Keratinocyte (primary cell): ENCODE measurements around the gene CCDC69. TPM values are rescaled to one million over a fixed set of nuclear protein-coding genes. Genes with fewer than 3 reads are reported as not detected.

Experiments used
- DNase-seq: peaks from one replicate; pipeline ENCODE4 v3.0.0-alpha.2; 2011; ENCODE audit warnings: low read depth, missing footprints, low spot score
- FAIRE-seq: peaks from 2 replicates; lab custom pipeline; 2011; peaks lifted over from hg19 to GRCh38; lab: Jason Lieb, UNC
- H2AFZ ChIP-seq: 2 replicates; pipeline ENCODE4 v1.6.0; 2012; ENCODE audit warnings: low read length, control low read depth, inconsistent platforms; ENCODE audit not compliant: control insufficient read depth
- H3K27ac ChIP-seq: 2 replicates; pipeline ENCODE4 v1.5.1; 2011; ENCODE audit warnings: low read length; ENCODE audit not compliant: control insufficient read depth, insufficient read depth
- H3K27me3 ChIP-seq: 3 replicates; pipeline ENCODE4 v1.6.0; 2011; ENCODE audit warnings: low read length; ENCODE audit not compliant: control insufficient read depth, insufficient read depth; ENCODE audit errors: extremely low read depth
- H3K36me3 ChIP-seq, 2 experiments: 2 replicates in 1 of 2; 3 replicates in 1 of 2; pipeline ENCODE4 v1.5.1; 2011; ENCODE audit warnings: low read length in 2 of 2, mild to moderate bottlenecking in 1 of 2; ENCODE audit not compliant: control insufficient read depth in 2 of 2, insufficient read depth in 2 of 2; ENCODE audit errors: extremely low read depth in 1 of 2
- H3K4me1 ChIP-seq: 3 replicates; pipeline ENCODE4 v1.5.1; 2011; ENCODE audit warnings: low read length; ENCODE audit not compliant: control insufficient read depth, insufficient read depth; ENCODE audit errors: extremely low read depth
- H3K4me2 ChIP-seq: 3 replicates; pipeline ENCODE4 v1.6.0; 2011; ENCODE audit warnings: low read depth, low read length; ENCODE audit not compliant: control insufficient read depth, insufficient read depth; ENCODE audit errors: extremely low read depth
- H3K4me3 ChIP-seq, 3 experiments: fragments of 200-600 bp in 1 of 3; sonication (generic) in 1 of 3; 2 replicates in 2 of 3; 3 replicates in 1 of 3; pipeline ENCODE4 v1.5.1; 2011 to 2016; ENCODE audit warnings: low read length in 3 of 3, mild to moderate bottlenecking in 3 of 3, control low read depth in 2 of 3, inconsistent platforms in 1 of 3, low read depth in 1 of 3, mixed read lengths in 1 of 3, mixed run types in 1 of 3, moderate library complexity in 1 of 3; ENCODE audit not compliant: control insufficient read depth in 2 of 3, insufficient read depth in 2 of 3; ENCODE audit errors: extremely low read depth in 1 of 3
- H3K79me2 ChIP-seq: 2 replicates; pipeline ENCODE4 v1.6.0; 2012; ENCODE audit warnings: low read length; ENCODE audit not compliant: control insufficient read depth, insufficient read depth
- H3K9ac ChIP-seq: 3 replicates; pipeline ENCODE4 v1.6.0; 2011; ENCODE audit warnings: low read length; ENCODE audit not compliant: control insufficient read depth, insufficient read depth; ENCODE audit errors: extremely low read depth
- H3K9me1 ChIP-seq: 3 replicates; pipeline ENCODE4 v1.6.0; 2011; ENCODE audit warnings: low read length; ENCODE audit not compliant: control insufficient read depth, insufficient read depth; ENCODE audit errors: extremely low read depth
- H3K9me3 ChIP-seq: 2 replicates; pipeline ENCODE4 v1.5.1; 2012; ENCODE audit warnings: low read depth, low read length; ENCODE audit not compliant: control insufficient read depth
- H4K20me1 ChIP-seq: 3 replicates; pipeline ENCODE4 v1.6.0; 2011; ENCODE audit warnings: low read length; ENCODE audit not compliant: control insufficient read depth, insufficient read depth; ENCODE audit errors: extremely low read depth
- CTCF ChIP-seq, 3 experiments: IDR thresholded peaks in 1 of 3; conservative IDR thresholded peaks in 1 of 3; optimal IDR thresholded peaks in 1 of 3; 2 replicates in 2 of 3; 3 replicates in 1 of 3; pipeline versions ENCODE3 to v1.5.1; 2011; ENCODE audit warnings: low read length in 3 of 3, mild to moderate bottlenecking in 3 of 3, moderate library complexity in 2 of 3, control low read depth in 1 of 3, inconsistent platforms in 1 of 3; ENCODE audit not compliant: insufficient read depth in 2 of 3; ENCODE audit errors: extremely low read depth in 1 of 3
- EZH2 ChIP-seq: IDR thresholded peaks from one replicate; pipeline ENCODE4 v1.6.1; 2012; ENCODE audit warnings: inconsistent platforms, mild to moderate bottlenecking, low read length, moderate library complexity
- dilution Hi-C: fragments of 300-500 bp; cut with MboI; formaldehyde crosslinking; loops from one replicate; pipeline ENCODE4 v1.7.0; 2020; ENCODE audit warnings: low sequenced_read_pairs; ENCODE audit not compliant: extremely low pct_ligation_motif_present
- polyA plus RNA-seq, 5 experiments: library from polyadenylated mRNA; depleted of rRNA in 3 of 5; stranded (reverse) in 3 of 5; stranded (forward) in 1 of 5; unstranded in 1 of 5; fragments of >200 nt; gene quantifications; 1 replicate in 1 of 5; 2 replicates in 3 of 5; 3 replicates in 1 of 5; pipeline versions ENCODE4 v1.2.1 to v1.2.3, GENCODE V29; 2011 to 2012; ENCODE audit warnings: missing spikeins in 2 of 5, low read depth in 1 of 5, low replicate concordance in 1 of 5

The CCDC69 gene
- polyA plus RNA-seq, 1 donor (not counting 4 experiments of a cell fraction or from before 2014, with no cell fraction given) = 4.1 TPM

- no peak for FAIRE-seq
- no peaks in the 10 kb centered on the region for H3K36me3 ChIP-seq
- no peaks in the 10 kb centered on the region for H3K27me3 ChIP-seq
- no peaks in the 10 kb centered on the region for H3K79me2 ChIP-seq
- DNase-seq = no peak
- H2AFZ ChIP-seq = no peak overlapping the region
- H3K9me3 ChIP-seq = no peaks in the 10 kb centered on the region
- TF ChIP-seq CTCF (optimal IDR thresholded peaks at IDR 0.05 in 1 of 3, IDR thresholded peaks at IDR 0.05 in 1 of 3, conservative IDR thresholded peaks at IDR 0.05 in 1 of 3; ENCODE audit: extremely low read depth in 1 of 3, insufficient read depth in 2 of 3, low read length in 3 of 3) = no peak
- TF ChIP-seq EZH2 = no peak
- no peak overlapping the region for H3K4me3 ChIP-seq
- H3K27ac ChIP-seq = no peak overlapping the region
- no peaks in the 10 kb centered on the region for H3K9me1 ChIP-seq
- no peaks in the 10 kb centered on the region for H3K4me1 ChIP-seq
- no peaks in the 10 kb centered on the region for H4K20me1 ChIP-seq
- dilution Hi-C loops = no loop called here
- no peak overlapping the region for H3K9ac ChIP-seq
- no peak overlapping the region for H3K4me2 ChIP-seq
Observed at GRCh38 chr5:151244206-151244605, 20.3 kb upstream of the CCDC69 start.

- dilution Hi-C loops = no loop called here
- H3K4me1 ChIP-seq = no peaks in the 10 kb centered on the region
- H4K20me1 ChIP-seq = no peaks in the 10 kb centered on the region
- DNase-seq (no peak), FAIRE-seq (no peak)
- no peaks in the 10 kb centered on the region for H3K79me2 ChIP-seq
- H3K27ac ChIP-seq = no peak overlapping the region
- no peak overlapping the region for H3K4me3 ChIP-seq
- no peaks in the 10 kb centered on the region for H3K9me3 ChIP-seq
- no peak overlapping the region for H2AFZ ChIP-seq
- H3K9me1 ChIP-seq = no peaks in the 10 kb centered on the region
- peaks cover under 1% of the 10 kb centered on the region for H3K27me3 ChIP-seq
- H3K36me3 ChIP-seq = no peaks in the 10 kb centered on the region
- TF ChIP-seq CTCF (optimal IDR thresholded peaks at IDR 0.05 in 1 of 3, IDR thresholded peaks at IDR 0.05 in 1 of 3, conservative IDR thresholded peaks at IDR 0.05 in 1 of 3; ENCODE audit: extremely low read depth in 1 of 3, insufficient read depth in 2 of 3, low read length in 3 of 3) (no peak), EZH2 (no peak)
- H3K4me2 ChIP-seq = no peak overlapping the region
- H3K9ac ChIP-seq = no peak overlapping the region
Observed at GRCh38 chr5:151243564-151243963, 19.7 kb upstream of the CCDC69 start.
